ENCODE data around the gene ARL17B. TPM values are rescaled to one million over a fixed set of nuclear protein-coding genes. Genes with fewer than 3 reads are reported as not detected.
"Not testable (repeated sequence)": the region's sequence is repeated elsewhere in the genome, so short reads cannot be mapped to it uniquely, and the experiment has no call there.

ARL17B gene
- total RNA-seq, 2 experiments from 2014 or later = 22.0 to 23.9 TPM

DNA sequence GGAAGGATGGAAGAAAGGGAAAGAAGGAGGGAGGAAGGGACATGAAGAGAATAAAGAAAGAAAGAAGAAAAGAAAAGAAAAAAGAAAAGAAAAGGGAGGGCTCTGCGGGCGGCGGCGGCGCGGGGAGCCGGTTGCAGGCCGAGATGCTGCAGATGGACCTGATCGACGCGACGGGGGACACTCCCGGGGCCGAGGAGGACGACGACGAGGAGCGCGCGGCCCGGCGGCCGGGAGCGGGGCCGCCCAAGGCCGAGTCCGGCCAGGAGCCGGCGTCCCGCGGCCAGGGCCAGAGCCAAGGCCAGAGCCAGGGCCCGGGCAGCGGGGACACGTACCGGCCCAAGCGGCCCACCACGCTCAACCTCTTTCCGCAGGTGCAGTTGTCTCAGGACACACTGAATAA is 118.1 kb downstream of the ARL17B start:
- POLR2A ChIA-PET; H3K36me3 ChIP-seq (ENCODE audit: insufficient read depth, low read length); H3K27me3 Mint-ChIP-seq; H3K4me1 Mint-ChIP-seq (ENCODE audit: low read depth); ATAC-seq (ENCODE audit: poor library complexity); CTCF ChIA-PET; DNase-seq; H3K36me3 Mint-ChIP-seq (ENCODE audit: low read depth); H3K4me1 ChIP-seq (ENCODE audit: insufficient read depth, low read length); H3K9me3 ChIP-seq (ENCODE audit: control insufficient read depth in 1 of 2, insufficient read depth in 1 of 2, low read length in 2 of 2); H3K27ac ChIP-seq (ENCODE audit: low read depth in 1 of 2, low read length in 2 of 2); H3K4me3 ChIP-seq (ENCODE audit: low read length); H3K4me3 Mint-ChIP-seq; H3K27ac Mint-ChIP-seq; H3K9me3 Mint-ChIP-seq; intact Hi-C loops (cut with DNase I, micrococcal nuclease); H3K27me3 ChIP-seq (ENCODE audit: control insufficient read depth in 1 of 2, insufficient read depth in 2 of 2, low read length in 2 of 2): not testable (repeated sequence)

DNA sequence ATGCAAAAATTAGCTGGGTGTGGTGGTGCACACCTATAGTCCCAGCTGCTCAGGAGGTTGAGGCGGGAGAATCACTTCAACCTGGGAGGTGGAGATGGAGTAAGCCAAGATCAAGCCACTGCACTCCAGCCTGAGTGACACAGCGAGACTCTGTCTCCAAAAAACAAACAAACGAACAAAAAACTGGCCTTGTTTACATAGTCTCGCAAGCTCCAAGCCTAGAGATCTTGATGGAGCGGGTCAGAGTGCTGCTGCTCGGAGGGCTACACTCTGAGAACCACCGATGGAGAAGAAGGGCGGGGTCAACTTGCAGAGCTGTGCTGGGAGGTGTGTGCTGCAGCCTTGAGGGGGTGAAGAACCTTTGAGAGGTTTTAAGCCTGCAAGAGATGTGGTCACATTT is 130.2 kb downstream of the ARL17B start:
- DNase-seq = not testable (repeated sequence)

DNA sequence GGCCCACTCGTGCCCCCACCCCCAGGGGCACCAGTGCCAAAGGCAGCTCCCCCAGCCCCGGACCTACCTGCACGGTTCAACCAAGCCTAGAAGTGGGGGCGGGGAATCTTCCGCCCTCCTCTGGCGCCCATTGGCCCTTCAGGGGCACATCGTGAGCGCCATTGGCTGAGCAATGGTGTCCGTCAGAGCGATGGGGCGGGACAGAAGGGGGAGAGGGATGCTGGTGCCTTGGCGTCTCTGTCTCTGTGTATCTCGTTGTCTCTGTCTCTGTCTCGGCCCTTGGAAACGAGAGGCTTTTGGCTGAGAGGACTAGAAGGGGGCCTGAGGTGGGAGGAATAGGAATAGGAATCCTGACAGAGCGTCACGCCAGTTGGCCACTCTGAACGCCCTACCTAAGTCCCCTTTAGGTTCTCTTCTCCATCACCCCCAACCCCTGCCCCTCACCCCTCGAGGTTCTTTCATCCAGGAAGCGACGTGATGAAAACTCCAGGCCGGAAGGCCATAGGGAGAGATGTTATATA is 136.2 kb downstream of the ARL17B start:
- CTCF ChIA-PET; intact Hi-C loops (cut with DNase I, micrococcal nuclease); H3K27me3 ChIP-seq (ENCODE audit: control insufficient read depth in 1 of 2, insufficient read depth in 2 of 2, low read length in 2 of 2); H3K27ac ChIP-seq (ENCODE audit: low read depth in 1 of 2, low read length in 2 of 2); H3K36me3 ChIP-seq (ENCODE audit: insufficient read depth, low read length); H3K9me3 Mint-ChIP-seq; H3K4me1 ChIP-seq (ENCODE audit: insufficient read depth, low read length); POLR2A ChIA-PET; H3K36me3 Mint-ChIP-seq (ENCODE audit: low read depth); H3K9me3 ChIP-seq (ENCODE audit: control insufficient read depth in 1 of 2, insufficient read depth in 1 of 2, low read length in 2 of 2); H3K4me1 Mint-ChIP-seq (ENCODE audit: low read depth); H3K27me3 Mint-ChIP-seq: not testable (repeated sequence)
- Mint-ChIP-seq H3K4me3 (peak overlapping the region; percentile 92), H3K27ac (peak overlapping the region; percentile 82)
- ATAC-seq (ENCODE audit: poor library complexity) (peak; percentile 100), DNase-seq (peak; percentile 81 to 97 (median 92))
- peak overlapping the region; percentile 52 for H3K4me3 ChIP-seq (ENCODE audit: low read length)

More for the DNA sequence above, 130.2 kb downstream of the ARL17B start:
- intact Hi-C loops (cut with DNase I, micrococcal nuclease); H3K9me3 ChIP-seq (ENCODE audit: control insufficient read depth in 1 of 2, insufficient read depth in 1 of 2, low read length in 2 of 2); H3K27me3 ChIP-seq (ENCODE audit: control insufficient read depth in 1 of 2, insufficient read depth in 2 of 2, low read length in 2 of 2); H3K27me3 Mint-ChIP-seq; H3K27ac ChIP-seq (ENCODE audit: low read depth in 1 of 2, low read length in 2 of 2); H3K9me3 Mint-ChIP-seq; POLR2A ChIA-PET; H3K4me1 ChIP-seq (ENCODE audit: insufficient read depth, low read length); H3K36me3 Mint-ChIP-seq (ENCODE audit: low read depth); H3K27ac Mint-ChIP-seq; H3K36me3 ChIP-seq (ENCODE audit: insufficient read depth, low read length); ATAC-seq (ENCODE audit: poor library complexity); CTCF ChIA-PET; H3K4me1 Mint-ChIP-seq (ENCODE audit: low read depth); H3K4me3 Mint-ChIP-seq; H3K4me3 ChIP-seq (ENCODE audit: low read length): not testable (repeated sequence)

DNA sequence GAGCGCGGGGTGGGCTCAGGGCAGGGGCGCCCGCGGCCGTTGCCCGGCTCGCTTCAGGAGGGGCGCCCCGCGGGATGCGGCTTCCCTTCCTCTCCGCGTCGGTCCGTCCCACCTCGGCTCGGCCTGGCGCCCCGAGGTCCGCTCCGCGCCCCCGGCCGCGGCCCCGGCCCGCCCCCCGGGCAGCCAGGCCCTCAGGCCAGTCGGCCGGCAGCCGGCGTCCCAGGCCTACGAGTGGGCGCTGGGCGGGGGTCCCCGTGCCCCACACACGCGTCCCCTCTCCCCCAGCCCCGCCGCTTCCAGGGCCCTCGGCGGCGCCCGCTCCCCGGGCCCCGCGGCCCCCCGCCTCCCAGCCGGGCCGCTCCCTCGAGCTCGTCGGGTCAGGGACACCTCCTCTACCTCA is 136.7 kb downstream of the ARL17B start:
- H3K9me3 Mint-ChIP-seq; H3K27me3 Mint-ChIP-seq; H3K4me1 Mint-ChIP-seq (ENCODE audit: low read depth); H3K36me3 ChIP-seq (ENCODE audit: insufficient read depth, low read length); H3K36me3 Mint-ChIP-seq (ENCODE audit: low read depth); CTCF ChIA-PET; intact Hi-C loops (cut with DNase I, micrococcal nuclease); H3K27me3 ChIP-seq (ENCODE audit: control insufficient read depth in 1 of 2, insufficient read depth in 2 of 2, low read length in 2 of 2); H3K9me3 ChIP-seq (ENCODE audit: control insufficient read depth in 1 of 2, insufficient read depth in 1 of 2, low read length in 2 of 2); H3K4me1 ChIP-seq (ENCODE audit: insufficient read depth, low read length); POLR2A ChIA-PET; H3K27ac ChIP-seq (ENCODE audit: low read depth in 1 of 2, low read length in 2 of 2): not testable (repeated sequence)
- Mint-ChIP-seq H3K27ac (peak overlapping the region; percentile 82), H3K4me3 (peak overlapping the region; percentile 92)
- peak overlapping the region; percentile 52 for H3K4me3 ChIP-seq (ENCODE audit: low read length)
- DNase-seq (peak in 3 of 14 experiments; percentile 4 to 32 (median 30)), ATAC-seq (ENCODE audit: poor library complexity) (peak; percentile 22)

Other genes starting within 250 kb of the ARL17B start
- 100 to 1,000 TPM; 122 to 125 TPM for gene KANSL1, start 168.3 kb downstream of the ARL17B start, total RNA-seq
- 1 to 10 TPM; 2.9 to 3.6 TPM for gene LRRC37A, start 66.6 kb downstream of the ARL17B start, total RNA-seq
- 1 to 10 TPM; 8.9 to 9.1 TPM for gene LRRC37A2, start 150.7 kb upstream of the ARL17B start, total RNA-seq
- gene ARL17A, start 217.9 kb upstream of the ARL17B start, total RNA-seq = 10 to 100 TPM; 16.5 to 20.0 TPM
- 10 to 100 TPM; 17.7 to 19.1 TPM for gene NSF, start 228.9 kb upstream of the ARL17B start, total RNA-seq

All from CD4-positive, alpha-beta T cell (primary cell).